ENCODE measurements around the gene ENO1. TPM values are rescaled to one million over a fixed set of nuclear protein-coding genes. Genes with fewer than 3 reads are reported as not detected.
A peak's percentile ranks its signal among the peaks of the same experiment; 100 is the strongest.
"Not testable (repeated sequence)": the region's sequence is repeated elsewhere in the genome, so short reads cannot be mapped to it uniquely, and the experiment has no call there.

Gene ENO1
- total RNA-seq (2014; rRNA removed; shearing (Covaris generic); ENCODE audit: low replicate concordance) = 1,044 and 1,347 TPM in 2 replicates

- Histone ChIP-seq H3K4me1 (ENCODE audit: low read length) (peaks cover 48% of the 10 kb centered on the region), H3K27me3 (ENCODE audit: low read length) (no peaks in the 10 kb centered on the region), H3K4me3 (ENCODE audit: low read length) (peak within 1 kb of the TSS; percentile 94), H3K4me2 (ENCODE audit: low read depth, low read length, poor library complexity, severe bottlenecking) (peak within 1 kb of the TSS; percentile 71), H3K9me3 (ENCODE audit: low read length) (no peaks in the 10 kb centered on the region), H3K9ac (ENCODE audit: low read length) (peak within 1 kb of the TSS; percentile 99), H3K79me2 (ENCODE audit: low read length) (peaks cover 49% of the 10 kb centered on the region), H2AFZ (ENCODE audit: low read length) (peak within 1 kb of the TSS; percentile 64; the same call in 1 of the 2 replicates), H4K20me1 (ENCODE audit: insufficient read depth, low read depth, low read length) (peaks cover 40% of the 10 kb centered on the region), H3K9me2 (replicated peaks; ENCODE audit: insufficient read depth, low read length) (no peaks in the 10 kb centered on the region), H3K36me3 (ENCODE audit: insufficient read depth, low read length) (peaks cover 41% of the 10 kb centered on the region), H3K27ac (ENCODE audit: low read length) (peak within 1 kb of the TSS; percentile 87)
- no peak for DNase-seq
These were observed at the start of gene ENO1 for GRCh38 chr1:8878448-8878697. Gene ENO1 (minus strand): TSS chr1:8878686. CDS start chr1:8874908, 3,778 bp downstream.

GRCh38 chr1:8926707-8927694 lies 48.5 kb upstream of the ENO1 start:
- Histone ChIP-seq H3K4me1 (ENCODE audit: low read length) (no peaks in the 10 kb centered on the region), H2AFZ (ENCODE audit: low read length) (no peak overlapping the region), H3K4me2 (ENCODE audit: low read depth, low read length, poor library complexity, severe bottlenecking) (no peak overlapping the region), H3K79me2 (ENCODE audit: low read length) (no peaks in the 10 kb centered on the region), H4K20me1 (ENCODE audit: insufficient read depth, low read depth, low read length) (no peaks in the 10 kb centered on the region), H3K36me3 (ENCODE audit: insufficient read depth, low read length) (no peaks in the 10 kb centered on the region), H3K27ac (ENCODE audit: low read length) (no peak overlapping the region), H3K9me3 (ENCODE audit: low read length) (no peaks in the 10 kb centered on the region), H3K4me3 (ENCODE audit: low read length) (no peak overlapping the region), H3K9ac (ENCODE audit: low read length) (no peak overlapping the region), H3K27me3 (ENCODE audit: low read length) (no peaks in the 10 kb centered on the region), H3K9me2 (replicated peaks; ENCODE audit: insufficient read depth, low read length) (no peaks in the 10 kb centered on the region)
- peak; percentile 12 for DNase-seq

- H4K20me1 ChIP-seq (ENCODE audit: insufficient read depth, low read depth, low read length) = no peaks in the 10 kb centered on the region
- H3K9me2 ChIP-seq (replicated peaks; ENCODE audit: insufficient read depth, low read length) = no peaks in the 10 kb centered on the region
- H3K36me3 ChIP-seq (ENCODE audit: insufficient read depth, low read length) = no peaks in the 10 kb centered on the region
- no peak overlapping the region for H3K9ac ChIP-seq (ENCODE audit: low read length)
- H3K27ac ChIP-seq (ENCODE audit: low read length) = no peak overlapping the region
- no peaks in the 10 kb centered on the region for H3K79me2 ChIP-seq (ENCODE audit: low read length)
- H3K4me2 ChIP-seq (ENCODE audit: low read depth, low read length, poor library complexity, severe bottlenecking) = no peak overlapping the region
- no peak overlapping the region for H3K4me3 ChIP-seq (ENCODE audit: low read length)
- DNase-seq = peak; percentile 37
- H2AFZ ChIP-seq (ENCODE audit: low read length) = no peak overlapping the region
- H3K4me1 ChIP-seq (ENCODE audit: low read length) = no peaks in the 10 kb centered on the region
- no peaks in the 10 kb centered on the region for H3K9me3 ChIP-seq (ENCODE audit: low read length)
- no peaks in the 10 kb centered on the region for H3K27me3 ChIP-seq (ENCODE audit: low read length)
These were observed 47.5 kb upstream of the ENO1 start for GRCh38 chr1:8925960-8926359.

DNA sequence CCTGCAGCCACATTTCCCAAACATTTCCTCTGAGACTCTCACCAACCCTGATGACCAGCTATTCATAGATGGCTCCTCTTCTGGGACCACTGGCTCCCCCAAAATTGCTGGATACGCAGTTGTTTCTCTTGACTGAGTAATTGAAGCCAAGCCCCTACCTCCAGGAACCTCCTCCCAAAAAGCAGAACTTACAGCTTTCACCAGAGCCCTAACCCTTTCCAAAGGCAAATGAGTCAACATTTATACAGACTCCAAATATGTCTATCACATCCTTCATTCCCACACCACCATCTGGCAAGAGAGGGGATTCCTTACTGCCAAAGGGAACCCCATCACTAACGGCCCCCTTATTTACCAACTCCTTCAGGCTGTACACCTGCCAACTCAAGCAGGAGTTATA lies 46.9 kb upstream of the ENO1 start:
- Histone ChIP-seq H3K9ac (ENCODE audit: low read length) (no peak overlapping the region), H3K27me3 (ENCODE audit: low read length) (no peaks in the 10 kb centered on the region), H4K20me1 (ENCODE audit: insufficient read depth, low read depth, low read length) (no peaks in the 10 kb centered on the region), H3K79me2 (ENCODE audit: low read length) (no peaks in the 10 kb centered on the region), H3K36me3 (ENCODE audit: insufficient read depth, low read length) (no peaks in the 10 kb centered on the region), H3K4me2 (ENCODE audit: low read depth, low read length, poor library complexity, severe bottlenecking) (no peak overlapping the region), H3K4me3 (ENCODE audit: low read length) (no peak overlapping the region), H3K9me3 (ENCODE audit: low read length) (no peaks in the 10 kb centered on the region), H2AFZ (ENCODE audit: low read length) (no peak overlapping the region), H3K27ac (ENCODE audit: low read length) (no peak overlapping the region), H3K9me2 (replicated peaks; ENCODE audit: insufficient read depth, low read length) (no peaks in the 10 kb centered on the region), H3K4me1 (ENCODE audit: low read length) (no peaks in the 10 kb centered on the region)
- peak; percentile 34 for DNase-seq

- H3K4me2 ChIP-seq (ENCODE audit: low read depth, low read length, poor library complexity, severe bottlenecking) = no peak overlapping the region
- H3K9me2 ChIP-seq (replicated peaks; ENCODE audit: insufficient read depth, low read length) = no peaks in the 10 kb centered on the region
- H3K27me3 ChIP-seq (ENCODE audit: low read length) = no peaks in the 10 kb centered on the region
- H3K4me3 ChIP-seq (ENCODE audit: low read length) = no peak overlapping the region
- no peaks in the 10 kb centered on the region for H3K36me3 ChIP-seq (ENCODE audit: insufficient read depth, low read length)
- H2AFZ ChIP-seq (ENCODE audit: low read length) = no peak overlapping the region
- H3K9ac ChIP-seq (ENCODE audit: low read length) = no peak overlapping the region
- no peak for DNase-seq
- no peaks in the 10 kb centered on the region for H3K79me2 ChIP-seq (ENCODE audit: low read length)
- H4K20me1 ChIP-seq (ENCODE audit: insufficient read depth, low read depth, low read length) = no peaks in the 10 kb centered on the region
- H3K9me3 ChIP-seq (ENCODE audit: low read length) = no peaks in the 10 kb centered on the region
- H3K4me1 ChIP-seq (ENCODE audit: low read length) = no peaks in the 10 kb centered on the region
- H3K27ac ChIP-seq (ENCODE audit: low read length) = no peak overlapping the region
These were observed 44.5 kb upstream of the ENO1 start for GRCh38 chr1:8922962-8923361.

GRCh38 chr1:8917536-8917935 lies 39.0 kb upstream of the ENO1 start:
- not testable (repeated sequence) for H3K27me3 ChIP-seq (ENCODE audit: low read length); H3K9me2 ChIP-seq (replicated peaks; ENCODE audit: insufficient read depth, low read length); H2AFZ ChIP-seq (ENCODE audit: low read length); H3K4me2 ChIP-seq (ENCODE audit: low read depth, low read length, poor library complexity, severe bottlenecking); H3K9me3 ChIP-seq (ENCODE audit: low read length); H3K4me1 ChIP-seq (ENCODE audit: low read length); H3K9ac ChIP-seq (ENCODE audit: low read length); H3K27ac ChIP-seq (ENCODE audit: low read length); H3K36me3 ChIP-seq (ENCODE audit: insufficient read depth, low read length); H3K4me3 ChIP-seq (ENCODE audit: low read length); H3K79me2 ChIP-seq (ENCODE audit: low read length); H4K20me1 ChIP-seq (ENCODE audit: insufficient read depth, low read depth, low read length); DNase-seq

- no peaks in the 10 kb centered on the region for H4K20me1 ChIP-seq (ENCODE audit: insufficient read depth, low read depth, low read length)
- H3K27ac ChIP-seq (ENCODE audit: low read length) = no peak overlapping the region
- H3K4me3 ChIP-seq (ENCODE audit: low read length) = no peak overlapping the region
- H3K9me3 ChIP-seq (ENCODE audit: low read length) = no peaks in the 10 kb centered on the region
- no peaks in the 10 kb centered on the region for H3K36me3 ChIP-seq (ENCODE audit: insufficient read depth, low read length)
- H3K79me2 ChIP-seq (ENCODE audit: low read length) = no peaks in the 10 kb centered on the region
- H3K4me1 ChIP-seq (ENCODE audit: low read length) = no peaks in the 10 kb centered on the region
- no peak overlapping the region for H3K9ac ChIP-seq (ENCODE audit: low read length)
- H2AFZ ChIP-seq (ENCODE audit: low read length) = no peak overlapping the region
- no peaks in the 10 kb centered on the region for H3K27me3 ChIP-seq (ENCODE audit: low read length)
- H3K9me2 ChIP-seq (replicated peaks; ENCODE audit: insufficient read depth, low read length) = no peaks in the 10 kb centered on the region
- no peak for DNase-seq
- no peak overlapping the region for H3K4me2 ChIP-seq (ENCODE audit: low read depth, low read length, poor library complexity, severe bottlenecking)
These were observed 37.0 kb upstream of the ENO1 start for GRCh38 chr1:8915446-8915845.

- H3K9ac ChIP-seq (ENCODE audit: low read length) = no peak overlapping the region
- no peak overlapping the region for H3K4me2 ChIP-seq (ENCODE audit: low read depth, low read length, poor library complexity, severe bottlenecking)
- H3K4me3 ChIP-seq (ENCODE audit: low read length) = no peak overlapping the region
- no peaks in the 10 kb centered on the region for H4K20me1 ChIP-seq (ENCODE audit: insufficient read depth, low read depth, low read length)
- no peaks in the 10 kb centered on the region for H3K9me3 ChIP-seq (ENCODE audit: low read length)
- no peaks in the 10 kb centered on the region for H3K9me2 ChIP-seq (replicated peaks; ENCODE audit: insufficient read depth, low read length)
- no peaks in the 10 kb centered on the region for H3K36me3 ChIP-seq (ENCODE audit: insufficient read depth, low read length)
- H3K27me3 ChIP-seq (ENCODE audit: low read length) = no peaks in the 10 kb centered on the region
- no peak for DNase-seq
- no peak overlapping the region for H3K27ac ChIP-seq (ENCODE audit: low read length)
- H2AFZ ChIP-seq (ENCODE audit: low read length) = no peak overlapping the region
- H3K79me2 ChIP-seq (ENCODE audit: low read length) = no peaks in the 10 kb centered on the region
- H3K4me1 ChIP-seq (ENCODE audit: low read length) = no peaks in the 10 kb centered on the region
These were observed 36.0 kb upstream of the ENO1 start for GRCh38 chr1:8914466-8914865.
